ENCODE results near the gene SLC16A3.

DNA sequence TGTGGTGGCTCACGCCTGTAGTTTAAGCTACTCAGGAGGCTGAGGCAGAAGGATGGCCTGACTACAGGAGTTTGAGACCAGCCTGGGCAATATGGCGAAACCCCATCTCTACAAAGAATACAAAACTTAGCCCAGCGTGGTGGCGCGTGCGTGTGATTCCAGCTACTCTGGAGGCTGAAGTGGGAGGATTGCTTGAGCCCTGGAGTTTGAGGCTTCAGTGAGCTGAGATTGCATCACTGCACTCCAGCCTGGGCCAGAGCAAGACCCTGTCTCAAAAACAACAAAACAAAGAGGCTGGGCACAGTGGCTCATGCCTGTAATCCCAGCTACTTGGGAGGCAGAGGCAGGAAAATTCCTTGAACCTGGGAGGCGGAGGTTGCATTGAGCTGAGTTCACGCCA is 51.7 kb downstream of the SLC16A3 start:
- TF ChIP-seq SIN3A (IDR thresholded peaks at IDR 0.05; ENCODE audit: borderline replicate concordance, insufficient read depth, low read length) (no peak), POLR2AphosphoS5 (IDR thresholded peaks at IDR 0.05; ENCODE audit: low read depth, low read length) (no peak), FOXP2 (optimal IDR thresholded peaks at IDR 0.05; ENCODE audit: borderline replicate concordance, extremely low read depth, extremely low read length, insufficient read depth) (no peak)
- TF ChIP-seq, protein P1, sequence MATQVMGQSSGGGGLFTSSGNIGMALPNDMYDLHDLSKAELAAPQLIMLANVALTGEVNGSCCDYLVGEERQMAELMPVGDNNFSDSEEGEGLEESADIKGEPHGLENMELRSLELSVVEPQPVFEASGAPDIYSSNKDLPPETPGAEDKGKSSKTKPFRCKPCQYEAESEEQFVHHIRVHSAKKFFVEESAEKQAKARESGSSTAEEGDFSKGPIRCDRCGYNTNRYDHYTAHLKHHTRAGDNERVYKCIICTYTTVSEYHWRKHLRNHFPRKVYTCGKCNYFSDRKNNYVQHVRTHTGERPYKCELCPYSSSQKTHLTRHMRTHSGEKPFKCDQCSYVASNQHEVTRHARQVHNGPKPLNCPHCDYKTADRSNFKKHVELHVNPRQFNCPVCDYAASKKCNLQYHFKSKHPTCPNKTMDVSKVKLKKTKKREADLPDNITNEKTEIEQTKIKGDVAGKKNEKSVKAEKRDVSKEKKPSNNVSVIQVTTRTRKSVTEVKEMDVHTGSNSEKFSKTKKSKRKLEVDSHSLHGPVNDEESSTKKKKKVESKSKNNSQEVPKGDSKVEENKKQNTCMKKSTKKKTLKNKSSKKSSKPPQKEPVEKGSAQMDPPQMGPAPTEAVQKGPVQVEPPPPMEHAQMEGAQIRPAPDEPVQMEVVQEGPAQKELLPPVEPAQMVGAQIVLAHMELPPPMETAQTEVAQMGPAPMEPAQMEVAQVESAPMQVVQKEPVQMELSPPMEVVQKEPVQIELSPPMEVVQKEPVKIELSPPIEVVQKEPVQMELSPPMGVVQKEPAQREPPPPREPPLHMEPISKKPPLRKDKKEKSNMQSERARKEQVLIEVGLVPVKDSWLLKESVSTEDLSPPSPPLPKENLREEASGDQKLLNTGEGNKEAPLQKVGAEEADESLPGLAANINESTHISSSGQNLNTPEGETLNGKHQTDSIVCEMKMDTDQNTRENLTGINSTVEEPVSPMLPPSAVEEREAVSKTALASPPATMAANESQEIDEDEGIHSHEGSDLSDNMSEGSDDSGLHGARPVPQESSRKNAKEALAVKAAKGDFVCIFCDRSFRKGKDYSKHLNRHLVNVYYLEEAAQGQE (IDR thresholded peaks at IDR 0.05; ENCODE audit: insufficient read depth in 1 of 2, low read depth in 2 of 2, low read length in 2 of 2), result no peak

Measured in PFSK-1 (cell line).